Activated CD4-positive, alpha-beta T cell treated with anti-CD3 and anti-CD28 coated beads, Interleukin-2, amount 50 U/mL, for 48 hours (primary cell): Measurements from ENCODE around the gene SNX1.
"Not testable (repeated sequence)": the region's sequence is repeated elsewhere in the genome, so short reads cannot be mapped to it uniquely, and the experiment has no call there.

Experiments used
- DNase-seq, 2 experiments: peaks; one replicate each; pipeline ENCODE4 v3.0.0-alpha.2; 2020

Gene SNX1

DNA sequence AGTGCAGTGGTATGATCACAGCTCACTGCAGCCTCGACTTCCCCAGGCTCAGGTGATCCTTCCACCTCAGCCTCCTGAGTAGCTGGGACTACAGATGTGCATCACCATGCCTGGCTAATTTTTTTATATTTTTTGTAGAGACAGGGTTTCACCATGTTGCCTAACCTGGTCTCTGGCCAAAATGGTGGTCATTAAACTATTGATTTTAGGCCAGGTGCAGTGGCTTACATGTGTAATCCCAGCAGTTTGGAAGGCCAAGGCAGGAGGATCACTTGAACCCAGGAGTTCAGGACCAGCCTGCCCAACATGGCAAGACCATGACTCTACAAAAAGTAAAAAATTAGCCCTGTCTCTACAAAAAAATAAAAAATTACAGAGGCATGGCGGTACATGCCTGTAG, 24.5 kb downstream of the SNX1 start:
- not testable (repeated sequence) for DNase-seq

DNA sequence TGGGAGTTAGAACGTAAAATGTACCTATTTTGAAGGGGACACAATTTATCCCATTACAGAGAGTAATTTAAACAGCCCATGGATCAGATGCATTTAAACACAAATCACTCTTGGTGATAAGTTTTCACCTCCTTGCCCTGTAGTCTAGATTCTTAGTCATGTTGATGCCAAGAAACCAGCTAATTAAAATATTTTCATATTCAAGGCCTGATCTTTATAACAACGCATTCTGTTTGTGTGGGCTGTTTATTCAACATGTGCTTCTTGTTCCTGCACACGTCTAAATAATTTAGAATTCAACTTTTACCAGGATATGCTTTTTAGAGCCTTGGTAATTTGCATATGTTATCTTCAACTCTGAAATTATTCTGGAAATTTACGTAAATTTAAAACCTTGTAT, 25.8 kb downstream of the SNX1 start:
- no peak for DNase-seq

DNA sequence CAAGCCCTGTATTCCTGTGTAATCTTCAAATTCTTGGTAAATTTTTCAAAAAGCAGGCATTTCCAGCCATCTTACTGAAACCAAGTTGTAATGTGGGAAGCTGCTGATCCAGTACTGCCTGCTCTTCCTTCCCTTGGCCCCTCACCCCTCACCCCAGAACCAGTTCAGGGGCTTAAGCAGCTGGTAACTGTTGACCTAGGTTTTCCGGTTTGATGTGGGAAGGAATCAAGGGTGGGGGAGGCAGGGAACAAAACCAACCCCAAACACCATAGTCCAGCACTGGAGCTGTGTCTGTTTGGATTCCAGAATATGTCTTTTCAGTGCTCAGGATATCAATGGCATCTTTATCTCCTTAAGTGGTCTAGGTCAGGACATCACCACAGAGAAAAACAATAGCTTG, 26.7 kb downstream of the SNX1 start:
- no peak for DNase-seq

DNA sequence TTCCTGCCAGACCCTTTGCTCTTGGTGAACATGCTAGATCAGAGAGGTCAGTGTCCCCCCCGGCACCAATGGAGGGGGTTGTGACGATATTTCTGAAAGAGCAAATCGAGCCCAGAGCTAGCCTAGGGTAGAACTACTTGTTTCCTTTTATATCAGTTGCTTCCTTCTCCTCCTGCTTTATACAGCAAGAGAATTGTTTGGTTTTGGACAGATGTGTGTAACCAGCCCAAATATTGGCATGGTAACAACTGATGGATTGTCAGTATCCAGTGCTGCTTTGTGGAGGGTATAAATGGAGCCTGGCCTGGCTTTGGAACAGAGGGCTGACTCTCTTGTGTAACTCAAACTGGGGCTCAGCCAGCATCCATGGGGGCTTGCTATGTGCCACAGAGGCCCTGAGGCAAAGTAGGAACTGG, 27.2 kb downstream of the SNX1 start:
- DNase-seq, result no peak

DNA sequence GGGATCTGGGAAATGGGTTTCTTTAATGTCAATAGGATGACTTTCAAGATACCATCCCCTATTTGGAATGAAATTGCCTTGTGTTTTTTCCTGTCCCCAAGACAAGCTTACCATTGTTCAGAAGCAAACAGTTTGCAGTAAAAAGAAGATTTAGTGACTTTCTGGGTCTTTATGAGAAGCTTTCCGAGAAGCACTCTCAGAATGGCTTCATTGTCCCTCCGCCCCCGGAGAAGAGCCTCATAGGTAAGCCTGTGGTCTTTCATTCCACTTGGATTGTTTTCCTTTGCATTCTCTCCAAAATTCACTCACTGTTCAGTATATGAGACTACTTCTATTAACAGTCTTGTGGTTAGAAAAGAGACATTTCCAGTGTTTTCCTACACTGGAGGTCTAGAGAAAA, 30.2 kb downstream of the SNX1 start:
- DNase-seq, result no peak

DNA sequence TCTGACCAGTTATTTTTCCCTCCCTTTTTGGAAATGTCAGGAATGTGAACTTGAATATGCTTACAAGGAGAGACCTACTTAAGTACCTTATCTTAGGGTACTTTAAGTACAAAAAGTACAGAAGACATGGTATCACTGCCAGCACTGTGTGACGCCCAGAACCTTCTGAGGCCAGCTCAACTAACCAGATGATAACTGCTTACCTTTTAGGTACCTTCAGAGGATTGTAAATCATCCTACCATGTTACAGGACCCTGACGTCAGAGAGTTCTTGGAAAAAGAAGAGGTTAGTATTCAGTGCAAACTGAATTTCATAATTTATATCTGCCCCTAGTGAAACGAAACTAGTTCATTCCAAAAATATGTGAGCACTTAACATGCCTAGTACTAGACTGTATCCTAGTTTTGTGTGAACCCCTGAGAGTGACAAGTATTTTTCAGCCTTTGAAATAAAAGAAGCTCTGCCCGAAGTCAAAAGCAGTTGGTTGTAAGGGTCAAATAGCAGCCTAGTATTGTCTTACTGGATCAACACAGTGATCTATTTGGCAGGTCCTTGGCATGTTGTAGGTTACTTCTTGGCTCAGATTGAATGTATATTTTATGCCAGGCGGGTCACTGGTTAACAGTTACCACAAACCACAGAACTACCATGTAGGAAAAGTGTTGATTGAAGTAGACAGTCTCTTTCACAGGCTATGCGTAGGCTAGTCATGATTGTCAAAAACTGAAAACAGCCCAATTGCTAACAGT, 31.9 kb downstream of the SNX1 start:
- no peak for DNase-seq

DNA sequence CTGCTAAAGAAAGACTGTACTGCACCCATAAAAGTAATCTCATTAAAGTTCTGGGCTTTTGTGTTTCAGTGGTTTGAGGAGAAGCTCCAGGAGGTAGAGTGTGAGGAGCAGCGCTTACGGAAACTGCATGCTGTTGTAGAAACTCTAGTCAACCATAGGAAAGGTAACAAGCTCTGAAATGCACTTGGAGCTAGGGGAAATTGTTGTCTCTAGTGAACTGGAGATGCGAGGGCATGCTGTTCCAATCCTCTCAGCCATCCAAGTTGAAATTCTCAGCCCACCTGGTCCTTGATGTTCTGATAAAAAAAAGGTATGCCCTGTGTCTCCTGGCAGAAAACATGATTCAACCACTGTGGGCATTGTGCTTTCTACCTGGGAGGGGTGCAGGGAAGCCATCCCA, 34.4 kb downstream of the SNX1 start:
- DNase-seq, result no peak

DNA sequence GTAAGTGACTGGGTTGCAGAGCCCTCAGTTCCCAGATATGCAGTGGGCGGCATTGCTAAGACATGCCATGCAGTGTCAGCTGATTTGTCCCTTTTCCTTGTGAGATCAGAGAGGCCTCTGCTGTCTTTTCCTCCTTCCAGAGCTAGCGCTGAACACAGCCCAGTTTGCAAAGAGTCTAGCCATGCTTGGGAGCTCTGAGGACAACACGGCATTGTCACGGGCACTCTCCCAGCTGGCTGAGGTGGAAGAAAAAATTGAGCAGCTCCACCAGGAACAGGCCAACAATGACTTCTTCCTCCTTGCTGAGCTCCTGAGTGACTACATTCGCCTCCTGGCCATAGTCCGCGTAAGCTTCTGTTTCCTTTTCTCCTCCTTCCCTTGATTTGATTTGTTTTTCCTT, 35.8 kb downstream of the SNX1 start:
- no peak for DNase-seq

DNA sequence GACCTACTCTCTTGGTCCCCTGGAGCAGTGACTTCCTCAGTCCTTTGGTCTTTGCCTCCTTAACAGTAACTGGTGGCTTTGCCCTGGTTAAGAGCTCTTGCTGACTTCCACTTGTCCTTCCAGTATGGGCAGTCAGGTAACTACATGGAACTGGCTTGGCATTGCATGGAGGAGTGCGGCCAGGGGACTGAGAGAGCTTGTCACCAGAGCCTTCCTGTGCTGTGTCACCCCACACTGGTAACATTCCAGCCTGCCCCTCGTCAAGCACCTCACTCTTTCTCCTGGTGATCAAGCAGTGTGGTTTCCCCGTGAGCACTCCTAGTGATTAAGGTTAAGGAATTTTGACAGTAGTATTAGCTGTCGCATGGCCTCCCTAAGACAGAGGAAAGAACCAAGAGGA, 36.4 kb downstream of the SNX1 start:
- no peak for DNase-seq

DNA sequence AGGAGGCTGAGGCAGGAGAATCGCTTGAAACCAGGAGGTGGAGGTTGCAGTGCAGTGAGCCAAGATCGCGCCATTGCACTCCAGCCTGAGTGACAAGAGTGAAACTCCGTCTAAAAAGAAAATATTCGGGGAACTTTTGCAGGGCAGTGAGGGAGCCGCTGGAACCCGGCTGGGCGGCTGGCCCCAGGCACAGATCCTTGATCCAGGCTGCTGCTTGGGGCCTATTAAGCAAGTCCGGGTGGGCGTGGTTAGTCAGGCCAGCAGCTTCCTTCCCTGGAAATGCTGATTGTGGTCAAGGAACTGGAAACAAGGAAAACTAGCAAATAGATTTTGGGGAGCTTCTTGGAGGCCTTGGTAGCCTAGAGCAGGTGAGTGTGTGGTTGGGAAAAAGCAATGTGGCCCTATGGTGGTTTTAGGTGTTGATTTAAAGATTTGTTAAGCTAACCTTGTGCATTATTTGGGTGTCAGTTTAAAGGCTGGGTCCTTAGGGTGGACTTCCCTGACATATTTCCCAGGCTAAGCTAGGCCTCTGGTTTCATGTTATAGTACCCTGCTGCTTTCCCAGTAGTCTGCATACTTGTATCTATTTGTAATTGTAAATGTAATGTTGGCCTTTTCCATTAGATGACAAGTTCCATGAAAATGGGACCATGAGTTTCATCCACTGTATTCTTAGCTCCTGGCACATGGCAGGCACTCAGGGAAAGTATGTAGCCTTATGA, 38.0 kb downstream of the SNX1 start:
- no peak for DNase-seq

DNA sequence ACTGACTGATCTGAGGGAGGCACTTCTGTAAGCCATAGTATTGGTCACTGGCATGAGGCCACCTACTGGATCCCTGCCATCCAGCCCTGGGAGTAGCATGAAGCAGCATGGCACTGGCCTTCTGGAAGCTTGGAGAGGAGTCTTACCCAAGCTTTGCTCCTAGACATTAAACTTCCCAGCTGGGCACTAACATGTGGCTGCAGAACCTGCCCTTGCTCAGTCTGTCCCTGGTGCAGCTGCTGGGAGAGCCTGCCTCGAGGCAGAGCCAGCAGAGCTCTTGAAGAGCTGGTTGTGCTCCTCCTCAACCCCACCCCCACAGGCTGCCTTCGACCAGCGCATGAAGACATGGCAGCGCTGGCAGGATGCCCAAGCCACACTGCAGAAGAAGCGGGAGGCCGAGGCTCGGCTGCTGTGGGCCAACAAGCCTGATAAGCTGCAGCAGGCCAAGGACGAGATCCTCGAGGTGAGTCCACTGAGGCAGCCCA, 38.6 kb downstream of the SNX1 start:
- DNase-seq, result no peak

DNA sequence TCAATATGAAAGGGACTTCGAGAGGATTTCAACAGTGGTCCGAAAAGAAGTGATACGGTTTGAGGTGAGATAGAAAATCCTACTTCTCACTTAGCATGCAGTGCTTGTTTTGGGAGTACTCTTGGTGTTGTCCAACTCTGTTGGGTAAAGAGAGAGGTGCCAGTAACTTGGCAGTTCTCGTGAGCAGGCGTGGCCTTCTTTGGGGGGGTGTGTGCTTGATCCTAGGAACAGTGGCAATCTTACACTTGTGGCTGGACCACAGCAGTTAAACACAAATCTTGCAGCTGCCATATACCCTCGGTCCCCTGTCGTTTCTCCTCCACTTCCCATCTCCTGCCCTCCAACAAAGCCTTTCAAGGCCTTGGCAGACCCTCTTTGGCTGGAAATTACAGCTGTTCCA, 40.6 kb downstream of the SNX1 start:
- DNase-seq, result no peak

DNA sequence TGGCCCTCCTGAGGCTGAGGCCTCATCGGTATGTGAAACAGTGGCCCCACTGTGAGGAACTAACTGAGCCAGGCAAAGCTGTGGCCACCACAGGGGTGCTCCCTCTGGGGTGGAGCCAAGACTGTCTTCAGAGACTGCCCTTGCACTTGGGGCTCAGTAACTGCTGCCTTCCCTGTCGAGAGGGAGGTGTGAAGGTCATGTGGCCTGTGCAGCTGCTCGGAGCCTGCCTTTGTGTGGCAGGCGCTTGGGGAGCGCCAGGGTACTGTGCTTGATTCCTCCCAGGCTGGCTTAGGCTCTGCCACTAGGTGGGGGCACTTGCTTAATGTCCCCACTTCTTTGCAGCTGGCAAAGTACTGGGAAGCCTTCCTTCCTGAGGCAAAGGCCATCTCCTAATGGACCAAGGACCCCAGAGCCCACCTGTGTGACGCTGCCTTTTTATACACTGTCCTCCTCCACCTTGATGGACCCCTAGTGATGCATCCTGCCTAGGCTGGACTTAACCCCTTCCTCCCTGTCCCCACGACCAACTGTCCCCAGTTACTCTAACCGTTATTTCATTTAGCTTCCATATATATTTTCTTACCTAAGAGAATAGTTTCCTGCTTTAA, 41.5 kb downstream of the SNX1 start:
- DNase-seq, result no peak

DNA sequence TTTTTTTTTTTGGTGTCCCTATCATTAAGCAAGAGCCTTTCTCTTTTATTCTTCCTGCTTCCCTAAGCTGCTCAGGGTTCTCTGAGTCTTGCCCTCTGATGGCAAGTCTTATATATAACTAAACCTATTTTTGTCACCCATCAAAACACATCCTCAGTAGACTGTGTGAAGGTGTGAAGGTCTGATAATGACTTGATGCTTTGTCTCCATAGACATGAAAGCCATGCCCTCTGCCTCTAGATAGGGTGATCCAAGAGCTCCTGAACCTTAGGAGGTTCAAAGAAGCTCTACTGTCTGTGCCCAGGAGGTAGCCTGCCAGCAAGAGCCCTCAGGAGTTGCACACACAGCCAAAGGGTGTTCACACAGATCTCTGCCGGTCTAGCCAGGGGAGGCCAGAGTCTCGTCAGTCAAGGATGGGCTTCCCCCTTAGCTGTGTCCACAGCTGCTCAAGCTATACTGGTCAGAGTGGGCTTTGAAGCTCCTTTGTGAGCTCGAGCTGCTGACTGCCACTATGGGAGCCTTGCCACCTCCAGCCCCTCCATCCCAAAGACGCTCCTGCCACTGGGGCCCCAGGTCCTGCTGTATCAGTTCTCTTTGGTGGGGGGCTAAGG, 42.7 kb downstream of the SNX1 start:
- DNase-seq, result no peak

DNA sequence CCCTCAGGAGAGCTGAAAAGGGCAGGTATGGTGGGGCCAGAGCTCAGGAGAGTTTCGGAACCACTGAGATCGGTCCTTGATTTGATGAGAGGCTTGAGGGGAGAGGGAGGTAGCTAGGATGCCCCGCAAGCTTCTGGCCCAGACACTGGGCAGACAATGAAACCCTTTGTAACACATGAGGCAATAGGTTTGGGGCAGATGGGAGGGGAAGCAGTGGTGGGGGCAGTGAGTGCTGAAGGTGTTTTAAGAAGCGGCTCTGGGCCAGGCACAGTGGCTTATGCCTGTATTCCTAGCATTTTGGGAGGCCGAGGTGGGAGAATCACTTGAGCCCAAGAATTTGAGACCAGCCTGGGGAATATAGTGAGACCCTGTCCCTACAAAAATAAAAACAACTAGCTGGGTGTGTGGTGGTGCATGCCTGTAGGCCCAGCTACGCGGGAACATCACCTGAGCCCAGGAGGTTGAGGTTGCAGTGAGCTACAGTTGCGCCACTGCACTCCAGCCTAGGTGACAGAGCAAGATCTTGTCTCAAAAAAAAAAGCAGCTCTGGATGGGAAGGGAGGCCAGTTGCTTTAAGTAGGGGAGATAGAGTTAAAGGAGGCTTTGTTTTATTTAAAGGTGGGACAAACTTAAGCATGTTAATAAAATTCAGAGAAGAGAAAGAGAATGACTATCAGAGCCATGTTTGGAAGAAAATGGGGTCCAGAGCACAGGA, 46.2 kb downstream of the SNX1 start:
- DNase-seq, result no peak

DNA sequence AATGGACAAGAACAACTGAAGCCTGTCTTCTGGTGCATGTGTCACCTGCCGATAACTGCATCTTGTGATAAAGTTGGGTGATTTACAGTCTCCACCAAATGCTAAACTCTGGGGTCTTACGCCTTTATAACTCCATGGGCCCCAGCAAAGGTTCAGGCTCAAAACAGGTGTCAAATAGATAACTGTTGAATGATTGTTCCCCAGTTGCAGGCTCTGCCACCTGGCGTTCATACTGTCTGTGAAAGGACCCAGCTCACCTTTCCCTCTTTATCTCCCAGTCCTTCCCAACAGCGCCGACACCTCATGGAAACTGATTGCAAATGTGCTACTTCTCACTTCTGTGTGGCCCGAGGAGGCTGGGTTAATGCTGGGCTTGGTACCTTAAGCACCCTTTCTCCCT, 47.5 kb downstream of the SNX1 start:
- DNase-seq, result no peak

DNA sequence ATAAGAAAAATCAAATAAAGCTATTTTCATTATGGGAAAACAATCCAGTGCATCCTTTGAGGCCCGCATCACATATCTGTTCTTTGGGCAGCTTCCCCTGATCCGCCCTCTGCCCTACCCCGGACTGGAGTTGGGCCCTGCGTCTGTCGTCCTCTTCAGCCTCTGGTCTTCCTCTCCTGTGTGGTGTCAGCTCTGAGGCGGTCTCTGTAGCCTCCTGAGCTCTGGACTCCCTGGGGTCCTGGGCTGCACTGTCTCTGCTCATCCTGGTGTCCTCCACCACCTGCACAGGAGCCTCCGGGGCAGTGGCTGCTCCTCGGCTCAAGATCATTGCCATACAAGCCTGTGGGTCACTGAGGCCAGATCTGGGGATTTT, 48.4 kb downstream of the SNX1 start:
- DNase-seq, result no peak

DNA sequence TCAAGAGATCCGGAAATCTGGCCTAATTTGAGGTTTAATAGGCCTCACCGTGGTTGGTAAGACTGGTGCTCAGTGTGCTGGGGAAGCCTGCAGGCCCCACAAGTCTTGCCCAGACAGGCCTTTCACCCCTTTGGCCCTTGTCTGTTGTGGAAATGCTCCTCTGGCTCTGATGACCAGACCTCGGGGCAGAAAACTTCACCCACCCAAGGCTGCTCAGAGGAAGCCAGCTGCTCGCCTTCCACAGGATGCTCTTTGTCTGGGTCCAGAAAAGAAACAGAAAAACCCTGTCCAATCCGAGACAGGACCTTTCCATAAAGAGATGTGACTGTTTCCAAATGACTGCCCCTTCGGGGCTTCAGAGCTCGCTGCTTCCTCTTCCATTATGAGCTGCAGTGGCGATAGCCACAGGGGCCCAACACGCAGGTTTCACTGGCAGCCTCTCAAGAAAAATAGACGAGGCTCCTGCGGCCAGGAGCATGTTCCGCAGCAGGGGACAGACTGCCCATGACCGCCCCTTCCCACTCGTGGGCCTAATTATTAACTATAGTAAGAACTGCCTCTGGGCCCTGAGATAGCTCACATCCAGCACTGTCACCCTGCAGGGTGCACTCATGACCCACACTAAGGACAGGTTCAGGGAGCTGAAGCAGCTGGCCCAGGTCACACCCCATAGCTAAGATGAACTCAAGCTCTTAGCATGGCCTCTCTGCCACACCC, 48.9 kb downstream of the SNX1 start:
- no peak for DNase-seq

DNA sequence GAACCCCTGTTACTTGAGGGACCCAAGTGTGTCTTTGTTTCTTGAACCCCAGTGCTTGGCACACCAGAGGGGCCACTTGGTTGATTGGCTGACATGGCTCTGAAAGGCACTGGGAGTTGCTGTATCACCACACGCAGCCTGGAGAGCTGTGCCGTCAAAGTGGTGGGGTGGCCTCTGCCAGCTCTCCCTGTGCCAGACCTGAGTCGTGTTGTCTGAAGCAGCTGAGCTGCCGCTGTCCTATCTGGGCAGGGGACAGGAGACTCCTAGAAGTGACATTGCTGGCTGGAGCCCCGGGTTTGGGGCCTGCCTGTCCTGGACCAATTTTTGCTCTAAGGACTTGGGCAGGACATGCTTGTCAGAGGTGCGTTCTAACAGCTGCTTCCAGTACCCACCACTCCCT, 50.3 kb downstream of the SNX1 start:
- DNase-seq, result no peak

DNA sequence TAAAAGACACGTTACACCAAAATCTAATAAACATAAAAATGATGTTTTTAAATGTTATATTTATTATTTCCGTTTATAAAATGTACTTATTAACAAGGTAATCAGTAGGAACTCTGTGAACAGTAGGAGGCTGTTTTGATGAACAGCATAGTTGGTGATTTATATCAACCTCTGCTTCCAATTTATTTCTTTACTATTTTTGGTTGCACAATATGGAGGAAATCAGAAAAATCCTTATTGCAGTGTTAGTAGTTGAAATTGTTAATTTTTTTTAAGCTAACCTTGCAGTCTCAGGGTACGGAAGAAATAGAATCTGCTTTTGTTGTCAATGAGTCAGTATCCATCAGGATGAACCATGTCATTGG, 50.7 kb downstream of the SNX1 start:
- no peak for DNase-seq

DNA sequence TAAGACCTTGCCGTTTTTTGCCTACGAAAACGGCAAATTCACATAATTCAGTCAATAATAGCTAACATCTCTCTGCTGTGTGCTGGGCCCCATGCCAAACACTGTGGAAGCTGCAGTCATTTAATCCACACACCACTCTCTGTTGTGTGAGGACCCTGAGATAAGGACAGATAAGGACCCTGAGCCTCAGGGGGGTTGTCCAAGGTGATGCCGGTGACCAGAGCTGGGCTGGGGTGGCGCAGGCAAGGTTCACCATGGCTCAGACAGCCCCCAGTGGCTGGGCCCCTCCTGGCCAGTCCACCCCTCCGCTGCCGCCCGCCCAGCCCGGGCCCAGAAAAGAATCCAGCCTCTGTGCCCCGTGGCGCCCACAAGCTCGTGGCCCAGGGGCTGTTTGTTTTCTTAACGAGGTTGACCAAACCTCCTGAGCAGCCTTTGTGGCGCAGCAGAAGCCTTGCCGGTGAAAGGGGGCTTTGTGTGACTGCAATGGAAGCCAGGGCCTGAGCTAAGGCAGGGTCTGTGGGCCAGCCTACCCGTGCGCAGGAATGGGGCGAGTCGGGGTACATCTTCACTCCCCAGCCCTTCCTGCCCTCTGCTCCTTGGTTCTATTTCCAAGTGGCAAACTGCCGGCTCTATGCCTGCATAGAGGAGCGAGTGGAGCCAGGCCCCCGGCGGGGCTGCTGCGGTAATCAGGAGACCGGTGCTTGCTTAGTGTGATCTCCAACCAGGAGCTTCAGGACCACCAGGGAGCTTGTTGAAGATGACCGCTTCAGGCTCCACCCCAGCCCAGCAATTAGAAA, 51.3 kb downstream of the SNX1 start:
- no peak for DNase-seq

DNA sequence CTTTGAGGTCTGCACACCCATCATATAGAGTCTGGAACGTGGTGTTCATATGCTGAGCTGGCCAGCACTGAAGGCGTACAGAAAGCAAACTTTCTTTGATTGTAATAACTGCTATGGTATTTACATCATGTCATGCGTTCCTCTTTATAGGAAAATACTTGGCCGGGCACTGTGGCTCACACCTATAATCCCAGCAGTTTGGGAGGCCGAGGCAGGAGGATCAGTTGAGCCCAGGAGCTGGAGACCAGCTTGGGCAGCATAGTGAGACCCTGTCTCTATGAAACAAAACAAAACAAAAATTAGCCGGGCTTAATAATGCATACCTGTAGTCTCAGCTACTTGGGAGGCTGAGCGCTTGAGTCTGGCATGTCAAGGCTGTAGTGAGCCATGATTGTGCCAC, 52.4 kb downstream of the SNX1 start:
- DNase-seq, result no peak
